HG03521 (cell line): Measurements from ENCODE around the gene AQP2.

Experiments
- ATAC-seq: cut with Tn5 transposase; IDR thresholded peaks from one replicate; pipeline ENCODE4 v1.9.1; 2021; ENCODE audit warnings: mild to moderate bottlenecking, moderate library complexity; ENCODE audit not compliant: unreplicated experiment

Gene AQP2

GRCh38 chr12:49967777-49968250 lies 17.3 kb downstream of the AQP2 start:
- no peak for ATAC-seq

- no peak for ATAC-seq
These were observed 17.9 kb downstream of the AQP2 start for GRCh38 chr12:49968471-49968870.

- no peak for ATAC-seq
These were observed 18.5 kb downstream of the AQP2 start for GRCh38 chr12:49969027-49969426.

GRCh38 chr12:49969651-49970429 lies 19.3 kb downstream of the AQP2 start:
- ATAC-seq = no peak

GRCh38 chr12:49970658-49971057 lies 20.1 kb downstream of the AQP2 start:
- no peak for ATAC-seq

GRCh38 chr12:49971141-49971540 lies 20.6 kb downstream of the AQP2 start:
- ATAC-seq = no peak

GRCh38 chr12:49972129-49972528 lies 21.6 kb downstream of the AQP2 start:
- ATAC-seq = no peak

GRCh38 chr12:49972641-49973360 lies 22.3 kb downstream of the AQP2 start, which contains the start of gene AQP6:
Gene AQP6 (plus strand): TSS chr12:49972947. CDS start chr12:49973174, 227 bp downstream.
- ATAC-seq = no peak

GRCh38 chr12:49973361-49973830 lies 22.9 kb downstream of the AQP2 start:
- ATAC-seq = no peak

- ATAC-seq = no peak
These were observed 23.7 kb downstream of the AQP2 start for GRCh38 chr12:49974231-49974675.

- no peak for ATAC-seq
These were observed 24.3 kb downstream of the AQP2 start for GRCh38 chr12:49974677-49975317.

GRCh38 chr12:49975318-49975761 lies 24.8 kb downstream of the AQP2 start:
- ATAC-seq = no peak

- ATAC-seq = no peak
These were observed 26.0 kb downstream of the AQP2 start for GRCh38 chr12:49976557-49976956.

GRCh38 chr12:49978125-49978524 lies 27.6 kb downstream of the AQP2 start:
- no peak for ATAC-seq

GRCh38 chr12:49979016-49979586 lies 28.6 kb downstream of the AQP2 start:
- no peak for ATAC-seq

- no peak for ATAC-seq
These were observed 29.3 kb downstream of the AQP2 start for GRCh38 chr12:49979791-49980190.

GRCh38 chr12:49980501-49981349 lies 30.2 kb downstream of the AQP2 start:
- no peak for ATAC-seq

- no peak for ATAC-seq
These were observed 31.9 kb downstream of the AQP2 start for GRCh38 chr12:49982246-49983087.

GRCh38 chr12:49983892-49984291 lies 33.4 kb downstream of the AQP2 start:
- no peak for ATAC-seq
